RWPE2 (cell line): ENCODE results near the gene JAZF1.

Experiments
- ATAC-seq: fragments of 200-7000 bp; cut with Tn5 transposase; 3 replicates; pipeline ENCODE4 v1.9.1; 2021; ENCODE audit warnings: low read depth
- DNase-seq: peaks from one replicate; pipeline ENCODE4 v3.0.0-alpha.2; 2020; ENCODE audit warnings: low spot score
- H3K27ac ChIP-seq: fragments of 450-650 bp; 2 replicates; pipeline ENCODE4 v1.5.1; 2017; ENCODE audit warnings: mild to moderate bottlenecking; ENCODE audit not compliant: poor library complexity, severe bottlenecking
- H3K27me3 ChIP-seq: fragments of 250-450 bp; sonication (Bioruptor Pico); 2 replicates; pipeline ENCODE4 v1.5.1; 2021; ENCODE audit warnings: mild to moderate bottlenecking, moderate library complexity; ENCODE audit not compliant: insufficient read depth, poor library complexity, severe bottlenecking
- H3K36me3 ChIP-seq: fragments of 250-450 bp; sonication (Bioruptor Pico); 2 replicates; pipeline ENCODE4 v1.5.1; 2020; ENCODE audit warnings: low read depth, mild to moderate bottlenecking, moderate library complexity
- H3K4me1 ChIP-seq: fragments of 250-450 bp; sonication (Bioruptor Pico); 2 replicates; pipeline ENCODE4 v1.5.1; 2021; ENCODE audit warnings: mild to moderate bottlenecking, moderate library complexity; ENCODE audit not compliant: insufficient read depth, poor library complexity, severe bottlenecking
- H3K4me3 ChIP-seq: fragments of 250-450 bp; sonication (Bioruptor Pico); 2 replicates; pipeline ENCODE4 v1.5.1; 2021; ENCODE audit warnings: mild to moderate bottlenecking, moderate library complexity; ENCODE audit not compliant: severe bottlenecking
- H3K9me3 ChIP-seq: fragments of 250-450 bp; sonication (Bioruptor Pico); 2 replicates; pipeline ENCODE4 v1.5.1; 2021; ENCODE audit warnings: mild to moderate bottlenecking, moderate library complexity; ENCODE audit not compliant: severe bottlenecking
- CTCF ChIP-seq: fragments of 450-650 bp; IDR thresholded peaks from one replicate; pipeline ENCODE4 v1.5.1; 2017; ENCODE audit warnings: mild to moderate bottlenecking, moderate library complexity; ENCODE audit not compliant: poor library complexity, severe bottlenecking

The JAZF1 gene

GRCh38 chr7:27871866-27872265, 308.7 kb downstream of the JAZF1 start:
- Histone ChIP-seq H3K4me3 (no peak overlapping the region), H3K27me3 (no peaks in the 10 kb centered on the region), H3K27ac (no peak overlapping the region), H3K36me3 (no peaks in the 10 kb centered on the region), H3K4me1 (no peaks in the 10 kb centered on the region), H3K9me3 (no peaks in the 10 kb centered on the region)
- no peak for TF ChIP-seq CTCF
- no peak for ATAC-seq
- no peak for DNase-seq

GRCh38 chr7:27871086-27871485, 309.5 kb downstream of the JAZF1 start:
- H3K27me3 ChIP-seq, result no peaks in the 10 kb centered on the region
- no peak for ATAC-seq
- no peak for DNase-seq
- no peaks in the 10 kb centered on the region for H3K4me1 ChIP-seq
- no peak overlapping the region for H3K4me3 ChIP-seq
- no peak for TF ChIP-seq CTCF
- H3K27ac ChIP-seq, result no peak overlapping the region
- H3K9me3 ChIP-seq, result no peaks in the 10 kb centered on the region
- H3K36me3 ChIP-seq, result no peaks in the 10 kb centered on the region

- Histone ChIP-seq H3K36me3 (no peaks in the 10 kb centered on the region), H3K9me3 (no peaks in the 10 kb centered on the region), H3K4me1 (no peaks in the 10 kb centered on the region), H3K27ac (no peak overlapping the region), H3K4me3 (no peak overlapping the region), H3K27me3 (no peaks in the 10 kb centered on the region)
- ATAC-seq (no peak), DNase-seq (no peak)
- no peak for TF ChIP-seq CTCF
Observed at GRCh38 chr7:27870595-27870994, 310.0 kb downstream of the JAZF1 start.

- H3K9me3 ChIP-seq, result no peaks in the 10 kb centered on the region
- no peaks in the 10 kb centered on the region for H3K36me3 ChIP-seq
- DNase-seq (no peak), ATAC-seq (no peak)
- H3K27me3 ChIP-seq, result no peaks in the 10 kb centered on the region
- H3K4me1 ChIP-seq, result no peaks in the 10 kb centered on the region
- no peak for TF ChIP-seq CTCF
- H3K27ac ChIP-seq, result no peak overlapping the region
- H3K4me3 ChIP-seq, result no peak overlapping the region
Observed at GRCh38 chr7:27869056-27869455, 311.5 kb downstream of the JAZF1 start.

- no peak overlapping the region for H3K4me3 ChIP-seq
- no peaks in the 10 kb centered on the region for H3K9me3 ChIP-seq
- H3K36me3 ChIP-seq, result no peaks in the 10 kb centered on the region
- ATAC-seq (no peak), DNase-seq (no peak)
- H3K27me3 ChIP-seq, result no peaks in the 10 kb centered on the region
- no peak overlapping the region for H3K27ac ChIP-seq
- TF ChIP-seq CTCF, result no peak
- no peaks in the 10 kb centered on the region for H3K4me1 ChIP-seq
Observed at GRCh38 chr7:27868131-27868550, 312.5 kb downstream of the JAZF1 start.
